SK-N-SH treated with all-trans-retinoic acid at 6 μM for 48 hours (cell line): ENCODE measurements around the gene USP26.

ENCODE experiments used
- PATZ1 ChIP-seq: fragments of 250-450 bp; sonication (Bioruptor Pico); IDR thresholded peaks from 2 replicates; pipeline ENCODE4 v1.8.0; 2020; ENCODE audit warnings: mild to moderate bottlenecking, moderate library complexity, borderline replicate concordance
- SNAI2 ChIP-seq: fragments of 250-450 bp; sonication (Bioruptor Pico); IDR thresholded peaks from 2 replicates; pipeline ENCODE4 v1.5.0; 2020; ENCODE audit warnings: mild to moderate bottlenecking, moderate library complexity
- ZNF8 ChIP-seq: fragments of 450-650 bp; formaldehyde crosslinking; IDR thresholded peaks from 2 replicates; pipeline ENCODE4 v1.5.0; 2020; ENCODE audit warnings: mild to moderate bottlenecking, moderate library complexity

- TF ChIP-seq ZNF8 (no peak), PATZ1 (CRISPR knock-in tag) (no peak), SNAI2 (CRISPR knock-in tag) (no peak)
These were observed at the start of gene USP26 for GRCh38 chrX:133097031-133097430.
